Breast epithelium (tissue), 4 donors: Measurements from ENCODE around the gene DAG1. TPM values are rescaled to one million over a fixed set of nuclear protein-coding genes. Genes with fewer than 3 reads are reported as not detected.

ENCODE experiments used
- DNase-seq, 2 donors: peaks; one replicate each; pipeline ENCODE4 v3.0.0-alpha.2; 2019; ENCODE audit warnings: low spot score in 2 of 2
- H3K27ac ChIP-seq, 2 donors: fragments of 200-600 bp; sonication (generic) in 1 of 2; one replicate each; pipeline ENCODE4 v1.5.1; 2016 to 2019; ENCODE audit warnings: mild to moderate bottlenecking in 1 of 2
- H3K27me3 ChIP-seq, 2 donors: fragments of 200-600 bp; sonication (generic) in 1 of 2; one replicate each; pipeline versions ENCODE4 v1.5.1 to v1.6.0; 2017 to 2019; ENCODE audit warnings: control low read depth in 1 of 2, mild to moderate bottlenecking in 1 of 2
- H3K36me3 ChIP-seq: fragments of 200-600 bp; one replicate; pipeline ENCODE4 v1.5.1; 2019
- H3K4me1 ChIP-seq, 2 donors: fragments of 200-600 bp; sonication (generic); one replicate each; pipeline ENCODE4 v1.5.1; 2016 to 2019; ENCODE audit warnings: control low read depth in 1 of 2
- H3K4me3 ChIP-seq, 3 donors: fragments of 200-600 bp; sonication (generic); 1 replicate in 2 of 3; 2 replicates in 1 of 3; pipeline ENCODE4 v1.5.1; 2016 to 2019; ENCODE audit warnings: mild to moderate bottlenecking in 3 of 3, moderate library complexity in 2 of 3
- H3K9me3 ChIP-seq, 2 donors: fragments of 200-600 bp; sonication (generic) in 1 of 2; one replicate each; pipeline ENCODE4 v1.5.1; 2016 to 2019; ENCODE audit warnings: control low read depth in 1 of 2
- CTCF ChIP-seq, 3 donors: fragments of 450-650 bp; IDR thresholded peaks; one replicate each; pipeline ENCODE4 v1.5.1; 2016 to 2017; ENCODE audit warnings: antibody characterized with exemption in 3 of 3, mild to moderate bottlenecking in 3 of 3, moderate library complexity in 3 of 3
- POLR2A ChIP-seq: fragments of 450-650 bp; IDR thresholded peaks from one replicate; pipeline ENCODE4 v1.6.1; 2016; ENCODE audit warnings: antibody characterized with exemption, mild to moderate bottlenecking, moderate library complexity
- POLR2AphosphoS5 ChIP-seq, 3 donors: sonication (generic); formaldehyde crosslinking; IDR thresholded peaks; one replicate each; pipeline ENCODE4 v1.6.1; 2017; ENCODE audit warnings: antibody characterized with exemption in 3 of 3
- intact Hi-C: fragments of 100-400 bp; cut with DNase I; formaldehyde crosslinking; loops from one replicate; pipeline ENCODE4 v1.15.1; 2023; ENCODE audit warnings: low total_unique reads
- total RNA-seq, 3 donors: library from RNA; depleted of rRNA; stranded (reverse); fragments of >200 nt; gene quantifications; one replicate each; pipeline ENCODE4 v1.1.0, GENCODE V29; 2016

Gene DAG1
- total RNA-seq, 3 donors from 2014 or later = 37.1 to 56.6 (median 44.6) TPM

- Histone ChIP-seq H3K36me3 (peaks cover 6% of the 10 kb centered on the region), H3K4me3 (no peak overlapping the region), H3K27ac (no peak overlapping the region), H3K9me3 (no peaks in the 10 kb centered on the region), H3K4me1 (peaks cover 0 to 6% of the 10 kb centered on the region in 2 donors), H3K27me3 (no peaks in the 10 kb centered on the region)
- TF ChIP-seq CTCF (IDR thresholded peaks at IDR 0.05) (no peak), POLR2AphosphoS5 (IDR thresholded peaks at IDR 0.05) (no peak)
- intact Hi-C loops = no loop called here
- DNase-seq = no peak
Measured at GRCh38 chr3:49531218-49531617, 61.2 kb downstream of the DAG1 start.

GRCh38 chr3:49531715-49532114, 61.6 kb downstream of the DAG1 start:
- H3K4me1 ChIP-seq = peaks cover 0 to 6% of the 10 kb centered on the region in 2 donors
- no peaks in the 10 kb centered on the region for H3K27me3 ChIP-seq
- no peak for DNase-seq
- TF ChIP-seq POLR2AphosphoS5 (IDR thresholded peaks at IDR 0.05) (no peak), CTCF (IDR thresholded peaks at IDR 0.05) (no peak), POLR2A (no peak)
- no peaks in the 10 kb centered on the region for H3K9me3 ChIP-seq
- H3K27ac ChIP-seq = no peak overlapping the region
- H3K4me3 ChIP-seq = no peak overlapping the region
- intact Hi-C loops = no loop called here
- H3K36me3 ChIP-seq = peaks cover 6% of the 10 kb centered on the region

GRCh38 chr3:49533031-49533430, 63.0 kb downstream of the DAG1 start:
- peaks cover 6% of the 10 kb centered on the region for H3K36me3 ChIP-seq
- no peaks in the 10 kb centered on the region for H3K27me3 ChIP-seq
- H3K4me1 ChIP-seq = peaks cover 0 to 6% of the 10 kb centered on the region in 2 donors
- TF ChIP-seq CTCF (IDR thresholded peaks at IDR 0.05) (no peak), POLR2AphosphoS5 (IDR thresholded peaks at IDR 0.05) (no peak), POLR2A (no peak)
- intact Hi-C loops = no loop called here
- H3K27ac ChIP-seq = no peak overlapping the region
- no peaks in the 10 kb centered on the region for H3K9me3 ChIP-seq
- H3K4me3 ChIP-seq = no peak overlapping the region
- no peak for DNase-seq

- peak overlapping the region; percentile 59 to 73 for H3K27ac ChIP-seq
- no peaks in the 10 kb centered on the region for H3K27me3 ChIP-seq
- peaks cover 0 to 6% of the 10 kb centered on the region in 2 donors for H3K4me1 ChIP-seq
- no peak overlapping the region for H3K4me3 ChIP-seq
- intact Hi-C loops = no loop called here
- peaks cover 6% of the 10 kb centered on the region for H3K36me3 ChIP-seq
- TF ChIP-seq CTCF (IDR thresholded peaks at IDR 0.05) = no peak
- no peak for TF ChIP-seq POLR2AphosphoS5 (IDR thresholded peaks at IDR 0.05)
- no peak for TF ChIP-seq POLR2A
- H3K9me3 ChIP-seq = no peaks in the 10 kb centered on the region
- no peak for DNase-seq
Measured at GRCh38 chr3:49533786-49534519, 63.9 kb downstream of the DAG1 start.

- H3K27me3 ChIP-seq = no peaks in the 10 kb centered on the region
- H3K9me3 ChIP-seq = no peaks in the 10 kb centered on the region
- intact Hi-C loops = loop anchor here (5.0 kb wide), 1 partner anchor 137 kb away; the partner anchor contains the start of gene APEH
- H3K4me3 ChIP-seq = no peak overlapping the region
- peaks cover 6% of the 10 kb centered on the region for H3K36me3 ChIP-seq
- no peak for DNase-seq
- peaks cover 0 to 6% of the 10 kb centered on the region in 2 donors for H3K4me1 ChIP-seq
- TF ChIP-seq POLR2AphosphoS5 (IDR thresholded peaks at IDR 0.05) (no peak), POLR2A (no peak), CTCF (IDR thresholded peaks at IDR 0.05) (no peak)
- peak overlapping the region; percentile 48 to 73 for H3K27ac ChIP-seq
Measured at GRCh38 chr3:49534581-49535441, 64.7 kb downstream of the DAG1 start.
